ENCODE results near the gene ZNF550. TPM values are rescaled to one million over a fixed set of nuclear protein-coding genes. Genes with fewer than 3 reads are reported as not detected.

Gene ZNF550
- total RNA-seq, 1 donor = 7.2 TPM

GRCh38 chr19:57587529-57587928 is 27.9 kb upstream of the ZNF550 start:
- Histone ChIP-seq H3K79me2 (ENCODE audit: insufficient read depth, low read length) (peaks cover 12% of the 10 kb centered on the region), H3K4me1 (ENCODE audit: insufficient read depth, low read length) (peaks cover 10% of the 10 kb centered on the region), H4K20me1 (ENCODE audit: insufficient read depth, low read length) (no peaks in the 10 kb centered on the region), H3K9me3 (ENCODE audit: low read depth, low read length) (peaks cover 29% of the 10 kb centered on the region), H3K36me3 (ENCODE audit: insufficient read depth, low read length) (peaks cover 32% of the 10 kb centered on the region), H3K4me2 (ENCODE audit: insufficient read depth, low read length) (no peak overlapping the region), H3K27me3 (ENCODE audit: insufficient read depth, low read length) (no peaks in the 10 kb centered on the region), H2AFZ (ENCODE audit: low read length) (no peak overlapping the region), H3K27ac (ENCODE audit: low read depth, low read length) (peak overlapping the region; percentile 5), H3K4me3 (ENCODE audit: insufficient read depth, low read length) (no peak overlapping the region)
- DNase-seq (ENCODE audit: insufficient read length, low spot score, missing footprints) = peak; percentile 94
- TF ChIP-seq CTCF (IDR thresholded peaks at IDR 0.05; ENCODE audit: extremely low read depth, low read depth, low read length) = no peak

DNA sequence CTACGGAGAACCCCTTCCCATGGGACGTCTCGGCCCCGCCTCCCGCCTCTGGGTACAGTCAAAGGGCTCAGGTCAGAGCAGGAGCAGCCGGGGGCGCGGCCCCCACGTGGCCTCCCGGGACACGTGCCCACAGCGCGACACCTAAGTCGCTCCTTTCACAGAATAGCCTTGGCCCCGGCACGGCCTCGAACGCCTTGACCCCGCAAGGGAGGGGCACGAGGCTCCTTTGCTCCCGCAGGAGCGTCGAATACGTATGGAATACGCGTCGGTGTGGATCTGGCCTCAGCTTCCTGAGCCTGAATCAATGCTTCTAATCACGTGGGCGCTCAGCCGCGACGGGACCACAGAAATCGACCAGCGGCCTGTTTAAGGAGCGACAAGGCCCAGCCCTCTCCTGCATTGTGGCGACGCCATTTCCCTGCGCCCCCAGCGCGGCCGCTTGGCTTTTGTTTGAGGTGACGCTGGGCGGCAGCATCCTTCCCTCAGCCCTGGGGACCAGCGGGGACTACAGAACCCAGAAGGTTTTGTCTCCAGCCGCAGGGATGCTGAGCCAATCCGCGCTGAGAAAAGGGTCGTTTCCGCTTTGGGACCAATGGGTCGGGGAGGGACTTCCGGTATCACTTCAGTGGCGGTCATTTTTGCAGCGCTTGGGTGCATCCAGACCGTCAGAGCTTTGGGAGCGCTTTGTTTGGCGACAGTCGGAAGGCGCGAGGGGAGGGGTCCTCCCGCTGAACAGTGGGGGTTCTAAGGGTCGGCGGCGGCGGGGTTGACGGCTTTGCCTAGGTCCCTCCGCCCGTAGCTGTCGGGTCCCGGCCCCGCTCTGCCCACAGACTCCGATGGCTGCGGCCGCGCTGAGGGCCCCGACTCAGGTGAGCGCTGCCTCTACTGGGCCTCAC is 24.1 kb upstream of the ZNF550 start, which contains the start of gene ZIK1:
ZIK1 (plus strand) TSS at position 625 of the 896 bp plus-strand sequence; CDS start at position 837, 212 bp downstream.
- TF ChIP-seq CTCF (IDR thresholded peaks at IDR 0.05; ENCODE audit: extremely low read depth, low read depth, low read length) = no peak
- H3K27me3 ChIP-seq (ENCODE audit: insufficient read depth, low read length) = no peaks in the 10 kb centered on the region
- peaks cover 2% of the 10 kb centered on the region for H3K9me3 ChIP-seq (ENCODE audit: low read depth, low read length)
- peak within 1 kb of the TSS; percentile 72 for H3K4me2 ChIP-seq (ENCODE audit: insufficient read depth, low read length)
- H3K4me1 ChIP-seq (ENCODE audit: insufficient read depth, low read length) = peaks cover 13% of the 10 kb centered on the region
- H3K4me3 ChIP-seq (ENCODE audit: insufficient read depth, low read length) = peak within 1 kb of the TSS; percentile 82
- peak; percentile 98 for DNase-seq (ENCODE audit: insufficient read length, low spot score, missing footprints)
- peak within 1 kb of the TSS; percentile 29 for H3K27ac ChIP-seq (ENCODE audit: low read depth, low read length)
- peaks cover 12% of the 10 kb centered on the region for H3K79me2 ChIP-seq (ENCODE audit: insufficient read depth, low read length)
- peaks cover 4% of the 10 kb centered on the region for H3K36me3 ChIP-seq (ENCODE audit: insufficient read depth, low read length)
- H2AFZ ChIP-seq (ENCODE audit: low read length) = peak within 1 kb of the TSS; percentile 99
- H4K20me1 ChIP-seq (ENCODE audit: insufficient read depth, low read length) = no peaks in the 10 kb centered on the region

- Histone ChIP-seq H4K20me1 (ENCODE audit: insufficient read depth, low read length) (no peaks in the 10 kb centered on the region), H3K4me1 (ENCODE audit: insufficient read depth, low read length) (peaks cover 13% of the 10 kb centered on the region), H3K27ac (ENCODE audit: low read depth, low read length) (no peak overlapping the region), H3K4me2 (ENCODE audit: insufficient read depth, low read length) (no peak overlapping the region), H3K9me3 (ENCODE audit: low read depth, low read length) (no peaks in the 10 kb centered on the region), H3K27me3 (ENCODE audit: insufficient read depth, low read length) (no peaks in the 10 kb centered on the region), H3K4me3 (ENCODE audit: insufficient read depth, low read length) (peak overlapping the region; percentile 82), H3K36me3 (ENCODE audit: insufficient read depth, low read length) (no peaks in the 10 kb centered on the region), H3K79me2 (ENCODE audit: insufficient read depth, low read length) (peaks cover 17% of the 10 kb centered on the region), H2AFZ (ENCODE audit: low read length) (peak overlapping the region; percentile 99)
- DNase-seq (ENCODE audit: insufficient read length, low spot score, missing footprints) = peak; percentile 21
- TF ChIP-seq CTCF (IDR thresholded peaks at IDR 0.05; ENCODE audit: extremely low read depth, low read depth, low read length) = no peak
These were observed 23.4 kb upstream of the ZNF550 start for GRCh38 chr19:57583104-57583520.
